ENCODE results near the gene PUM1. TPM values are rescaled to one million over a fixed set of nuclear protein-coding genes. Genes with fewer than 3 reads are reported as not detected.

PUM1 gene
- total and polyA plus RNA-seq, 2 of the 8 experiments (the other 6 are each of a cell fraction or from before 2014, with no cell fraction given) = 122 to 177 TPM

DNA sequence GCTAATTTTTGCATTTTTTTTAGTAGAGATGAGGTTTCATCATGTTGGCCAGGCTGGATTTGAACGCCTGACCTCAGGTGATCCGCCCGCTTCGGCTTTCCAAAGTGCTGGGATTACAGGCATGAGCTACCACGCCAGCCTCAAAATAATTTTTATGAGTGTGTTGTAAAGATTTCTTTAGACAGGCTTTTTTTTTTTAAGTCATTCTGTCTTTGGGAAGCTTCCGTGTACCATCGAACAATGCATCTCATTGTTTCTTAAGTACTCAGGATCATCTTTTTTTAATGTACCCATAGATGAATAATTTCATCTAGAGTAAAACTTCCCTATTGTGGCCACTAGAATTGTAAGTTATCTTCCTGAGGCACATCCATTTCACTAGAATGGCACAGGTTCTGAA, 137.3 kb downstream of the PUM1 start:
- Histone ChIP-seq H2BK120ac (replicated peaks; ENCODE audit: low read depth, low read length) (no peak overlapping the region), H3K36me3 (ENCODE audit: control insufficient read depth in 2 of 4, insufficient read depth in 4 of 4, low read length in 3 of 4) (peaks cover 0 to 10% (median 3%) of the 10 kb centered on the region in 4 experiments; a peak in 3 of 8 replicates), H2AK5ac (ENCODE audit: low read depth, low read length) (no peak overlapping the region), H3K27ac (ENCODE audit: low read depth, low read length) (no peak overlapping the region), H3K9me3 (ENCODE audit: insufficient read depth in 2 of 2, low read depth in 1 of 2, low read length in 1 of 2) (no peaks in the 10 kb centered on the region), H3K23me2 (ENCODE audit: low read depth, low read length) (no peaks in the 10 kb centered on the region), H3K9ac (replicated peaks in 1 of 4; ENCODE audit: extremely low read depth in 1 of 4, low read depth in 3 of 4, low read length in 3 of 4) (no peak overlapping the region), H2BK12ac (ENCODE audit: low read depth, low read length) (no peak overlapping the region), H3K23ac (ENCODE audit: insufficient read length) (no peak overlapping the region), H3K4me2 (ENCODE audit: insufficient read depth in 1 of 2, low read depth in 2 of 2, low read length in 2 of 2) (no peak overlapping the region), H2BK15ac (ENCODE audit: low read length) (no peak overlapping the region), H4K5ac (ENCODE audit: insufficient read length, low read depth, low read length) (no peak overlapping the region), H3K18ac (ENCODE audit: extremely low read depth, low read length) (no peak overlapping the region), H4K20me1 (replicated peaks in 1 of 2; ENCODE audit: control insufficient read depth in 1 of 2, insufficient read depth in 2 of 2, low read length in 2 of 2) (peaks cover 0 to 2% of the 10 kb centered on the region in 2 experiments), H3K4ac (replicated peaks; ENCODE audit: insufficient read length, low read depth, low read length) (no peak overlapping the region), H3K79me1 (ENCODE audit: low read depth, low read length) (no peaks in the 10 kb centered on the region), H4K8ac (ENCODE audit: extremely low read depth, insufficient read depth, low read length) (no peak overlapping the region), H3K27me3 (replicated peaks in 1 of 4; ENCODE audit: control insufficient read depth in 3 of 4, extremely low read depth in 1 of 4, insufficient read depth in 3 of 4, low read length in 3 of 4) (no peaks in the 10 kb centered on the region), H3K79me2 (ENCODE audit: control insufficient read depth in 1 of 2, insufficient read depth in 2 of 2, low read length in 2 of 2) (no peaks in the 10 kb centered on the region), H2BK5ac (ENCODE audit: low read depth, low read length) (no peak overlapping the region), H3K56ac (replicated peaks; ENCODE audit: insufficient read length, low read depth, low read length) (no peak overlapping the region), H3K4me1 (replicated peaks in 1 of 4; ENCODE audit: control insufficient read depth in 3 of 4, insufficient read depth in 4 of 4, low read length in 3 of 4) (no peaks in the 10 kb centered on the region), H4K91ac (replicated peaks; ENCODE audit: insufficient read length, low read length) (no peak overlapping the region), H2AFZ (ENCODE audit: low read length) (no peak overlapping the region), H3K14ac (ENCODE audit: insufficient read length) (no peak overlapping the region), H3K4me3 (ENCODE audit: extremely low read depth in 1 of 4, insufficient read depth in 2 of 4, low read depth in 3 of 4, low read length in 4 of 4) (no peak overlapping the region), H2BK20ac (ENCODE audit: low read length) (no peak overlapping the region)
- FAIRE-seq (no peak), DNase-seq (ENCODE audit: low read depth in 1 of 2, low spot score in 2 of 2) (no peak)
- WGBS, 2 experiments (ENCODE audit: extremely low coverage in 1 of 2, insufficient coverage in 1 of 2, insufficient read length in 1 of 2, insufficient replicate concordance in 2 of 2, low coverage in 1 of 2, low lambda C conversion rate in 2 of 2, missing lambda C conversion rate in 1 of 2) = 91% methylated on average over 7 of the region's 7 CpGs; no CpG with 5 or more reads in 1 of the 2 experiments
- POLR2A ChIA-PET (ENCODE audit: partially characterized antibody) = interaction anchor here (0.9 to 5.3 kb wide), 3 partner anchors 13 to 369 kb away, joined by 3 to 16 read pairs (median 5); partner anchors contain the start of genes SNRNP40 and ZCCHC17
- CTCF ChIA-PET (ENCODE audit: partially characterized antibody) = interaction anchor here (0.6 to 27.2 kb wide), 26 partner anchors 9 to 281 kb away, joined by 3 to 1519 read pairs (median 5); partner anchors contain the start of gene MATN1
- TF ChIP-seq RAD21 (IDR thresholded peaks at IDR 0.05 in 1 of 2, conservative IDR thresholded peaks at IDR 0.05 in 1 of 2; ENCODE audit: low read depth in 2 of 2, low read length in 2 of 2) = no peak
- no peak for TF ChIP-seq SP2 (IDR thresholded peaks at IDR 0.05; ENCODE audit: low read length)
- TF ChIP-seq RFX5 (IDR thresholded peaks at IDR 0.05; ENCODE audit: borderline replicate concordance, low read depth, low read length) = no peak
- no peak for TF ChIP-seq CREB1 (IDR thresholded peaks at IDR 0.05)
- TF ChIP-seq FOSL1 (IDR thresholded peaks at IDR 0.05; ENCODE audit: insufficient read depth, low read depth, low read length) = no peak
- TF ChIP-seq SIX5 (IDR thresholded peaks at IDR 0.05; ENCODE audit: low read depth, low read length) = no peak
- no peak for TF ChIP-seq SRF (IDR thresholded peaks at IDR 0.05; ENCODE audit: low read depth, low read length)

All from H1 (cell line).